Hepatocyte (in vitro differentiated cells): ENCODE results near the gene CALR.

ENCODE experiments used
- CTCF ChIP-seq: fragments of 200-600 bp; sonication (generic); IDR thresholded peaks from 2 replicates; pipeline ENCODE4 v1.5.1; 2016; ENCODE audit warnings: antibody characterized with exemption, mild to moderate bottlenecking; ENCODE audit not compliant: poor library complexity
- EZH2 ChIP-seq: fragments of 200-600 bp; sonication (generic); IDR thresholded peaks from 2 replicates; pipeline ENCODE4 v1.6.1; 2016; ENCODE audit warnings: antibody characterized with exemption, mild to moderate bottlenecking, borderline replicate concordance

- TF ChIP-seq CTCF: no peak
- no peak for TF ChIP-seq EZH2
Observed at GRCh38 chr19:12935071-12935470, 3.3 kb upstream of the CALR start.
